ENCODE data around the gene CDC42BPG.

DNA sequence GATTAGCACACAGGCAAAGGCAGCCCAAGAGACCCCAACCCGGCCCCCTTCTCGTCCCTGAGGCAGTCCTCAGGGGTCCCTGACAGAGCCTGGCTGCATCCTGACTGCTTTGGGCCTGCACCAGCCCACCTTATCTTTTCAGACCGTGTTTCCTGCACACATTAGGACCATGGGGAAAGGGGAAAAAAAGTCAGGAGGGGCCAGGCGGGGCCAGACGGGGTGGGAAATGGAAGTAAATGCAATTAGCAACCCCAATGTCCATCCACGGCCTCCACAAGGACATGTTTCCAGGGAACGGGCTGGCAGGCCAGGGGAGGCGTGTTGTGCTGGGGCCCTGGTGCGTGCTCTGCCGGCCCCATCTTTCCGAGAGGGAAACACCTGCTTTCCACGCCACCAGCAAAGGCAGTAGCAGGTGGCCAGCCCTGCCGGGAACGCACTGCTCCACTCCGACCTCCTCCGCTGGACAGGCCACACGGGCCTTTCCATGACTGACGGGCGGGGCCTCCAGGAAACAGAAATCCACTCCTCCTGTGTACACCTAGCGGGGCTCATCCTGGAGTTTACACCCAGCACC is 26.5 kb upstream of the CDC42BPG start:
- TF ChIP-seq, protein P1, sequence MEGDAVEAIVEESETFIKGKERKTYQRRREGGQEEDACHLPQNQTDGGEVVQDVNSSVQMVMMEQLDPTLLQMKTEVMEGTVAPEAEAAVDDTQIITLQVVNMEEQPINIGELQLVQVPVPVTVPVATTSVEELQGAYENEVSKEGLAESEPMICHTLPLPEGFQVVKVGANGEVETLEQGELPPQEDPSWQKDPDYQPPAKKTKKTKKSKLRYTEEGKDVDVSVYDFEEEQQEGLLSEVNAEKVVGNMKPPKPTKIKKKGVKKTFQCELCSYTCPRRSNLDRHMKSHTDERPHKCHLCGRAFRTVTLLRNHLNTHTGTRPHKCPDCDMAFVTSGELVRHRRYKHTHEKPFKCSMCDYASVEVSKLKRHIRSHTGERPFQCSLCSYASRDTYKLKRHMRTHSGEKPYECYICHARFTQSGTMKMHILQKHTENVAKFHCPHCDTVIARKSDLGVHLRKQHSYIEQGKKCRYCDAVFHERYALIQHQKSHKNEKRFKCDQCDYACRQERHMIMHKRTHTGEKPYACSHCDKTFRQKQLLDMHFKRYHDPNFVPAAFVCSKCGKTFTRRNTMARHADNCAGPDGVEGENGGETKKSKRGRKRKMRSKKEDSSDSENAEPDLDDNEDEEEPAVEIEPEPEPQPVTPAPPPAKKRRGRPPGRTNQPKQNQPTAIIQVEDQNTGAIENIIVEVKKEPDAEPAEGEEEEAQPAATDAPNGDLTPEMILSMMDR (conservative IDR thresholded peaks at IDR 0.05; ENCODE audit: low read depth, low read length): no peak
- no peak for TF ChIP-seq EZH2 (IDR thresholded peaks at IDR 0.05; ENCODE audit: low read length, unreplicated experiment)
- TF ChIP-seq EZH2phosphoT487 (IDR thresholded peaks at IDR 0.05; ENCODE audit: borderline replicate concordance, low read length): no peak

Data from PC-3 (cell line).